HCT116 (cell line): ENCODE results near the gene SMIM11.
"Not testable (repeated sequence)": the region's sequence is repeated elsewhere in the genome, so short reads cannot be mapped to it uniquely, and the experiment has no call there.

Experiments
- ELF1 ChIP-seq: IDR thresholded peaks from 2 replicates; pipeline ENCODE4 v1.6.1; 2012; ENCODE audit warnings: low read depth, borderline replicate concordance
- EZH2 ChIP-seq: fragments of 200-600 bp; sonication (generic); IDR thresholded peaks from 2 replicates; pipeline ENCODE4 v1.6.1; 2017; ENCODE audit warnings: antibody characterized with exemption, mixed run types
- POLR2A ChIP-seq: IDR thresholded peaks from 2 replicates; pipeline ENCODE4 v1.7.0; 2011; ENCODE audit warnings: borderline replicate concordance; ENCODE audit not compliant: insufficient read depth, insufficient read length; ENCODE audit errors: extremely low read depth
- TF ChIP-seq, protein P1 (sequence below), 3 experiments: fragments of 200-600 bp in 1 of 3; sonication (generic) in 1 of 3; IDR thresholded peaks in 2 of 3; conservative IDR thresholded peaks in 1 of 3; 2 replicates each; pipeline ENCODE4 v1.5.1; 2012 to 2017; ENCODE audit warnings: low read depth in 2 of 3, low read length in 2 of 3, antibody characterized with exemption in 1 of 3, borderline replicate concordance in 1 of 3, control low read depth in 1 of 3, mild to moderate bottlenecking in 1 of 3, mixed read lengths in 1 of 3, mixed run types in 1 of 3, moderate library complexity in 1 of 3; ENCODE audit not compliant: insufficient read depth in 1 of 3
- TF ChIP-seq, protein P2 (sequence below): IDR thresholded peaks from 2 replicates; pipeline ENCODE4 v1.6.1; 2011; ENCODE audit warnings: mild to moderate bottlenecking, low read length, moderate library complexity; ENCODE audit not compliant: insufficient replicate concordance; ENCODE audit errors: extremely low read depth

DNA sequence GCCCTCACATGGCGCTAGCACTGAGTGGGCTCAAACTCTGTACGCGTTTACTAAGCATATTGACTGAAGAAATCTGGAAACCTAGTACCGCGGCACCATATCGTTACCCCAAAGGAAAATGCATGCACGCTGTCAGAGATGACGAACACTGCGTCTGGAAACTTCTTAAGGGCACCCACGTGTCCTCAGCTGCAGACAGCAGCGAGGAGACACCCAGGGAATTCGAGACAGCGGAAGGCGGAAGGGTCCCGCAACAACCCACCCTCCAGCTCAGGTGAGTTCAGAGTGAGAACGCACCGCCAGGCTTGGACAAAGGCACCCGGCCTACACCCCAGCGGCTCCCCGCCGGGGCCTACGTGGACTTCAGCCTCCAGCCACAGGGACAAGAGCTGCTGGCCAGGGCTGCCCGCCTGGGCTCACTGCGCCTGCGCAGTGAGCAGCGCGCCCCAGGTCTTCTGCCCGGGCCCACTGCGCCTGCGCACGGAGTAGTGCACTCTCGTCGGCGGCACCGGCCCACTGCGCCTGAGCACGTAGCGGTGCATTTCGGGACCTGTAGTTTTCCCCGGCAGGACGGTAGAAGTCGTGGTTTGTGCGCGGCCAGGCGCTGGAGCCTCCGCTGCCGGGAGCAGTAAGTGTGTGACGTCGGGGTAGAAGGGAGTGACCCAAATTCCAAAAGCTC, at the start of gene SMIM11:
- TF ChIP-seq, protein P1, sequence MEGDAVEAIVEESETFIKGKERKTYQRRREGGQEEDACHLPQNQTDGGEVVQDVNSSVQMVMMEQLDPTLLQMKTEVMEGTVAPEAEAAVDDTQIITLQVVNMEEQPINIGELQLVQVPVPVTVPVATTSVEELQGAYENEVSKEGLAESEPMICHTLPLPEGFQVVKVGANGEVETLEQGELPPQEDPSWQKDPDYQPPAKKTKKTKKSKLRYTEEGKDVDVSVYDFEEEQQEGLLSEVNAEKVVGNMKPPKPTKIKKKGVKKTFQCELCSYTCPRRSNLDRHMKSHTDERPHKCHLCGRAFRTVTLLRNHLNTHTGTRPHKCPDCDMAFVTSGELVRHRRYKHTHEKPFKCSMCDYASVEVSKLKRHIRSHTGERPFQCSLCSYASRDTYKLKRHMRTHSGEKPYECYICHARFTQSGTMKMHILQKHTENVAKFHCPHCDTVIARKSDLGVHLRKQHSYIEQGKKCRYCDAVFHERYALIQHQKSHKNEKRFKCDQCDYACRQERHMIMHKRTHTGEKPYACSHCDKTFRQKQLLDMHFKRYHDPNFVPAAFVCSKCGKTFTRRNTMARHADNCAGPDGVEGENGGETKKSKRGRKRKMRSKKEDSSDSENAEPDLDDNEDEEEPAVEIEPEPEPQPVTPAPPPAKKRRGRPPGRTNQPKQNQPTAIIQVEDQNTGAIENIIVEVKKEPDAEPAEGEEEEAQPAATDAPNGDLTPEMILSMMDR (IDR thresholded peaks at IDR 0.05 in 2 of 3, conservative IDR thresholded peaks at IDR 0.05 in 1 of 3; ENCODE audit: borderline replicate concordance in 1 of 3, insufficient read depth in 1 of 3, low read depth in 2 of 3, low read length in 2 of 3): not testable (repeated sequence)
- TF ChIP-seq POLR2A, EZH2, ELF1: not testable (repeated sequence)
- TF ChIP-seq, protein P2, sequence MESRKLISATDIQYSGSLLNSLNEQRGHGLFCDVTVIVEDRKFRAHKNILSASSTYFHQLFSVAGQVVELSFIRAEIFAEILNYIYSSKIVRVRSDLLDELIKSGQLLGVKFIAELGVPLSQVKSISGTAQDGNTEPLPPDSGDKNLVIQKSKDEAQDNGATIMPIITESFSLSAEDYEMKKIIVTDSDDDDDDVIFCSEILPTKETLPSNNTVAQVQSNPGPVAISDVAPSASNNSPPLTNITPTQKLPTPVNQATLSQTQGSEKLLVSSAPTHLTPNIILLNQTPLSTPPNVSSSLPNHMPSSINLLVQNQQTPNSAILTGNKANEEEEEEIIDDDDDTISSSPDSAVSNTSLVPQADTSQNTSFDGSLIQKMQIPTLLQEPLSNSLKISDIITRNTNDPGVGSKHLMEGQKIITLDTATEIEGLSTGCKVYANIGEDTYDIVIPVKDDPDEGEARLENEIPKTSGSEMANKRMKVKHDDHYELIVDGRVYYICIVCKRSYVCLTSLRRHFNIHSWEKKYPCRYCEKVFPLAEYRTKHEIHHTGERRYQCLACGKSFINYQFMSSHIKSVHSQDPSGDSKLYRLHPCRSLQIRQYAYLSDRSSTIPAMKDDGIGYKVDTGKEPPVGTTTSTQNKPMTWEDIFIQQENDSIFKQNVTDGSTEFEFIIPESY: not testable (repeated sequence)
